ENCODE measurements around the gene FOXF1. TPM values are rescaled to one million over a fixed set of nuclear protein-coding genes. Genes with fewer than 3 reads are reported as not detected.
A peak's percentile ranks its signal among the peaks of the same experiment; 100 is the strongest.

Gene FOXF1
- total and polyA plus RNA-seq, 4 donors: 0.66 to 1.7 (median 1.1) TPM

DNA sequence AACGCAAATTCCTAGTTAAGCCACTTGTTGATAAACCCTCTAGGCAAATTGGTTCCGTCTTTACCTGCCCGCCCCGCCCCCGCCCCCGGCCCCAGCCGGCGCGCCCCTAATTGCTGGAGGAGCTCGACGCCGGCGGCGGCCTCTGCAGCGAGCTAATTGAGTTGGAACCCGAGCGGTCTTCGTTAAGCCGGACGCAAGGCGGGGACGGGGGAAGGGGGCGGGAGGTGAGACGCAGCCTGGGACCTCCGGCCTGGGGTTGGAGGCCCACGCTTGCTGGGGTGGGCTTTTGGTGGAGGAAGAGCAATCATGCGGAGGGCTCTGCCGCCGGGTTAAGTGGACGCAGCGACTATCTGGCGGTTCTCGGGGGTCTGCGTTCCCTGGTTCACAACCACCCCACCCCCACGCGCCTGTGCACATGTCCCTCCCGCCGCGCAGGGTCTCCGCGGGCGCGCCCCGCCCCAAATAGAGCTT is 12.7 kb upstream of the FOXF1 start:
- no peak for DNase-seq (ENCODE audit: low read depth in 4 of 6, low spot score in 6 of 6)
- Histone ChIP-seq H3K27me3 (ENCODE audit: control insufficient read depth, insufficient read depth, low read length) (peaks cover 100% of the 10 kb centered on the region), H3K27ac (ENCODE audit: low read depth, low read length) (no peak overlapping the region), H3K4me3 (ENCODE audit: low read depth, low read length) (no peak overlapping the region), H3K9me3 (ENCODE audit: control insufficient read depth, insufficient read depth, low read length) (no peaks in the 10 kb centered on the region), H3K4me1 (ENCODE audit: control insufficient read depth, insufficient read depth, low read length) (peaks cover 23% of the 10 kb centered on the region), H3K36me3 (ENCODE audit: control insufficient read depth, insufficient read depth, low read length) (no peaks in the 10 kb centered on the region)
- 1% methylated on average over 33 of the region's 44 CpGs for WGBS (ENCODE audit: insufficient coverage)

DNA sequence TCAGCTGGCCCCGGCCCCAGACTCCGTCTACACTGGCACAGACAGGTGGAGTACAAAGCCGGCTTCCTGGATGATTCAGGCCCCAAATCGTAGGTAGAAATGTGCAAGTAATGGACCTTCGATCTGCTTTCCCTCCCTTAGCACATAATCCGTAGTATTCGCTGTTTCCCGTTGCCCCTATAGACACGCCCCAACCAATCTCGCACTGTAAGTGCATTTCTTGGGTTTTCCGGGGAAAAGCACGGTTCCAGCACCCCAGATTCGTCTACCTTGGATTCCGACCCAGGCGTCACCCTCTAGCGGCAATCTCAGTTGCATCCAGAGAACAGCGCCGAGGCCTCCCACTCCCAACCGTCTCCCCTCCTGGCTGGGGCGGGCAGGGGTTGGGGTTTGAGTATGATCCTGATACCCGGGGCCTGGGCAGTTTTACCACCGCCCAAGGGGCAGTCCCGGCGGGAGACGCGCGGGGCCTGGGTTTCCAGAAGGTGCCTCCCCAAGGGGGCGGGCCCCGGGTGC is 12.1 kb upstream of the FOXF1 start:
- Histone ChIP-seq H3K4me3 (ENCODE audit: low read depth, low read length) (no peak overlapping the region), H3K27me3 (ENCODE audit: control insufficient read depth, insufficient read depth, low read length) (peaks cover 100% of the 10 kb centered on the region), H3K27ac (ENCODE audit: low read depth, low read length) (no peak overlapping the region), H3K4me1 (ENCODE audit: control insufficient read depth, insufficient read depth, low read length) (peaks cover 23% of the 10 kb centered on the region), H3K9me3 (ENCODE audit: control insufficient read depth, insufficient read depth, low read length) (no peaks in the 10 kb centered on the region), H3K36me3 (ENCODE audit: control insufficient read depth, insufficient read depth, low read length) (no peaks in the 10 kb centered on the region)
- DNase-seq (ENCODE audit: low read depth in 4 of 6, low spot score in 6 of 6): no peak
- under 1% methylated on average over 22 of the region's 29 CpGs for WGBS (ENCODE audit: insufficient coverage)

DNA sequence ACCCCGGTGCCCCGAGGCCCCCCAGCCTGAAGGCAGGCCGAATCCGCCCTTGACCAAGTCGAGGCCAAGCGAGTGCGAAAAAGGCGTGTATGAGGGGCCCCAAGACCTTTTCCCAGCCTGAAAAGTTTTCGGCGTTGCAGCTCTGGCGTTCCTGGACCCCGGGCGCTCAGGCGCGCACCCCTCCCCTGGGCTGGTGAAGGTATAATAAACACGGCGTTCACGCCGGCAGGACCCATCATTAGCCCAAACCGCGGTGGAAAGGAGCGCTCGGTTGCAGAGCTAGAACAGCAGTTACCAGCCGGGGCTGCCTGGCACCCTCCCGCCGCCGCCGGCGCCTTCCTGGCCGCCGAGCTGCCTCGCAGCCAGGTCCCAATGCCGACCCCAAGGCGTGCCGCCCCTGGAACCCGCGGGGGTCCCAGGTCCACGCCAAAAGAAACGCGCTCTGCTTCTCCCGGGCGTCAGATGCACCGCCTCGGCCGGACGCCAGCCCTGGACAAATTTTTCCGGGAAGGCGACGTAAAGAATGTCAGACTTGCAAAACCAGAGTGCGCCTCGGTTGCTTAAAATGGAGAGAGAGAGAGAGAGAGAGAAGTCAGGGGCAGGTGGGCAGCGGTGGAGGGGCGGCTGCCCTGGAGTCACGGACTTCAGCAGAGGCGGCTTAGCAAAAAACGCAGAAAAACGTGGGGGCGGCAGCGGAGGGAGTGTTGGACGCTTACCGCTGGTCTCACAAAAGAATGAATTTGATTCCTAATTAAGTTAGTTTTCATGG is 11.5 kb upstream of the FOXF1 start:
- Histone ChIP-seq H3K4me3 (ENCODE audit: low read depth, low read length) (no peak overlapping the region), H3K36me3 (ENCODE audit: control insufficient read depth, insufficient read depth, low read length) (no peaks in the 10 kb centered on the region), H3K27ac (ENCODE audit: low read depth, low read length) (no peak overlapping the region), H3K27me3 (ENCODE audit: control insufficient read depth, insufficient read depth, low read length) (peaks cover 100% of the 10 kb centered on the region), H3K4me1 (ENCODE audit: control insufficient read depth, insufficient read depth, low read length) (peaks cover 23% of the 10 kb centered on the region), H3K9me3 (ENCODE audit: control insufficient read depth, insufficient read depth, low read length) (no peaks in the 10 kb centered on the region)
- DNase-seq (ENCODE audit: low read depth in 4 of 6, low spot score in 6 of 6): peak in 2 of 6 donors; percentile 23 to 53
- under 1% methylated on average over 59 of the region's 61 CpGs for WGBS (ENCODE audit: insufficient coverage)

DNA sequence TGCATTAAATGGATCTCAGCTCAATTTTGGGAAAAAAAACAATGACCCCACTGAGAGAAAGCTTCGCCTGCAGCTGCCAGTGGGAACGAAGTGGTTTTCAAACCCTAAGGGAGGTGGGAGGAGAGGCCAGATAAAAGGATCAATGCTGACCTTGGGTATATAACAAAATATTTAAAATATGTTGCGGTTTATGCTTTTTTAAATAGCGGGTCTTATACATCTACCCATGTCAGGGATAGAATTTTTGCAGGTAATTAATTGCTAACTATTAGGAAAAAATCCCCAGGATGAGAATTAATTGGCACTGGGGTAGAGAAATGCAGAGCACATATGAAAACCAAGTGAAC is 10.9 kb upstream of the FOXF1 start:
- DNase-seq (ENCODE audit: low read depth in 4 of 6, low spot score in 6 of 6): no peak
- WGBS (ENCODE audit: insufficient coverage): no CpG with 5 or more reads among the region's 4 CpGs
- no peaks in the 10 kb centered on the region for H3K9me3 ChIP-seq (ENCODE audit: control insufficient read depth, insufficient read depth, low read length)
- no peak overlapping the region for H3K4me3 ChIP-seq (ENCODE audit: low read depth, low read length)
- no peaks in the 10 kb centered on the region for H3K36me3 ChIP-seq (ENCODE audit: control insufficient read depth, insufficient read depth, low read length)
- H3K4me1 ChIP-seq (ENCODE audit: control insufficient read depth, insufficient read depth, low read length): peaks cover 19% of the 10 kb centered on the region
- no peak overlapping the region for H3K27ac ChIP-seq (ENCODE audit: low read depth, low read length)
- peaks cover 100% of the 10 kb centered on the region for H3K27me3 ChIP-seq (ENCODE audit: control insufficient read depth, insufficient read depth, low read length)

DNA sequence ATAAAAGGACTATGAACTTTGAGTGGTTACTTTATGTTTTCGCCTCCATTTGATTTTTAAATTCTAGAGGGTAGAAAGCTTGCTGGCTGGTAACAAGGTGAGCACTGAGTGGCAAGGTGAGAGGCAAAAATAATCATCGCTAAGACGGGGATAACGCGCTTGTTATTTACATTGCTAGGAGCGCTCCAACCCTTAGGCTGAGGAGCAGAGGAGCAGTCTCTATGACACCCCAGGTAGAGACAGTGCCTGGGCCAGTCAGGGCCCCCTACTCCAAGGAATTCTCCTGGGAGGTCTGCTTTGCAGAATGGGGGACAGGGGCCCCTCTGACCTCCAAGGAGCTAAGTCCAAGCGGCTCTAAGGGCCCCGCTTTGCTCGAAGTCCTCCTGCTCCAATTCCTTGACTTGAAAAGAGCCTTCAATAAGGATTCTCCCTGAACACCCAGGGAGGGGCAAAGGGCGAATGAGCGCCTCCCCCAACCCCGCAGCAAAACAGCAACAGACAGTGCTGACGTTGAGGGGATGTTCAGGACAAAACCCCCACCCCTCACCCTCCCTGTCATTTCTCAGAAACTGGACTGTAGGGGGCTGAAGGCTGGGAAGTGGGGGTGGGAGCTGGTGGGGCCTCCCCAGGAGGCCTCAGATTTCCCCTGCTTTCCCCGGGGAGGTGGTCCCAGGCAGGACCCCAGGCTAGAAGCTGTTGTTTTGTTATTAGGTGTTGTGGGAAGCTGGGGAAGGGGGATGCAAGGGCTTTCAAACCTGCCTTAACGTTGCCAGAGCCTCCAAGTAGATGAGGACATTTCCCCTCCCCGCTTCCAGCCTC is 10.2 kb upstream of the FOXF1 start:
- peaks cover 13% of the 10 kb centered on the region for H3K4me1 ChIP-seq (ENCODE audit: control insufficient read depth, insufficient read depth, low read length)
- no peak overlapping the region for H3K4me3 ChIP-seq (ENCODE audit: low read depth, low read length)
- no peak for DNase-seq (ENCODE audit: low read depth in 4 of 6, low spot score in 6 of 6)
- no peaks in the 10 kb centered on the region for H3K9me3 ChIP-seq (ENCODE audit: control insufficient read depth, insufficient read depth, low read length)
- H3K27me3 ChIP-seq (ENCODE audit: control insufficient read depth, insufficient read depth, low read length): peaks cover 100% of the 10 kb centered on the region
- WGBS (ENCODE audit: insufficient coverage): 5% methylated on average over 10 of the region's 16 CpGs
- H3K36me3 ChIP-seq (ENCODE audit: control insufficient read depth, insufficient read depth, low read length): no peaks in the 10 kb centered on the region
- H3K27ac ChIP-seq (ENCODE audit: low read depth, low read length): no peak overlapping the region

DNA sequence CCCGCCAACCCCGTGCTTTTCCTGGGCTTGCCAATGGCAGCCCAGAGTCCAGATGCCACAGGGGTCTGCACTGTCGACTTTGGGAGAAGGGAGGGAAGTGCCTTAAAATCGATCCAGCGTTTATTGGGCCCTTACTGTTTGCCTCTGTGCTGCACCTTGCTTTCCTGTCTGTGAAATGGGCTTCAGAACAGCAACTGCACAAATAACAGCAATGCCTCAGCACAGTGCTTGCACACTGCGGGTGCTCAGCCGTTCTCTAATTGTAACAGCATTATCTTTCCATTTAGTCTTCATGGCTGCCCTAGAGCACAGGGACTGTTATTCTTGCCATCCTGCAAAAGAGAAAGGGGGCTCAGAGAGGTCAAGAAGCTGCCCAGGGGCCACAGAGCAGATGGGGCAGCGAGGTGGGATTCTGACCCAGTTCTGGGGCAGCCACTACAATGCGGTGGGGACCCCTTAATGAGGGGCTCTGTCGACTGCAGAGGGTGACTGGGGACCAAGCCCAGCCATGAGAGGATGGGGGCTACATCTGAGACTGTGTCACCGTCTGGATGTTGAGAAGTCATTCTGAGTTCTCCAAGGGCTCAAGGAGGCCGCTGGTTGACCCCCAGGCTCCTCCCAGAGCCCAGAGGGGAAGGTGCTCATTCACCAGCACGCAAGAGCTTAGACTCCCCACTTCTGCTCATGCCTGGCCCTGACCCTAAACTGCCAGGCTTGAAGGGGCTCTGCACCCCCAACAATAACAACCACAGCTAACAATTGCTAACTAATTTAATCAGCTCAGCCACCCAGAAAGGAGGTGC is 9.4 kb upstream of the FOXF1 start:
- WGBS (ENCODE audit: insufficient coverage): 1% methylated on average over 10 of the region's 13 CpGs
- no peaks in the 10 kb centered on the region for H3K36me3 ChIP-seq (ENCODE audit: control insufficient read depth, insufficient read depth, low read length)
- peaks cover 99% of the 10 kb centered on the region for H3K27me3 ChIP-seq (ENCODE audit: control insufficient read depth, insufficient read depth, low read length)
- no peaks in the 10 kb centered on the region for H3K9me3 ChIP-seq (ENCODE audit: control insufficient read depth, insufficient read depth, low read length)
- peaks cover 20% of the 10 kb centered on the region for H3K4me1 ChIP-seq (ENCODE audit: control insufficient read depth, insufficient read depth, low read length)
- H3K27ac ChIP-seq (ENCODE audit: low read depth, low read length): no peak overlapping the region
- H3K4me3 ChIP-seq (ENCODE audit: low read depth, low read length): no peak overlapping the region
- DNase-seq (ENCODE audit: low read depth in 4 of 6, low spot score in 6 of 6): no peak

DNA sequence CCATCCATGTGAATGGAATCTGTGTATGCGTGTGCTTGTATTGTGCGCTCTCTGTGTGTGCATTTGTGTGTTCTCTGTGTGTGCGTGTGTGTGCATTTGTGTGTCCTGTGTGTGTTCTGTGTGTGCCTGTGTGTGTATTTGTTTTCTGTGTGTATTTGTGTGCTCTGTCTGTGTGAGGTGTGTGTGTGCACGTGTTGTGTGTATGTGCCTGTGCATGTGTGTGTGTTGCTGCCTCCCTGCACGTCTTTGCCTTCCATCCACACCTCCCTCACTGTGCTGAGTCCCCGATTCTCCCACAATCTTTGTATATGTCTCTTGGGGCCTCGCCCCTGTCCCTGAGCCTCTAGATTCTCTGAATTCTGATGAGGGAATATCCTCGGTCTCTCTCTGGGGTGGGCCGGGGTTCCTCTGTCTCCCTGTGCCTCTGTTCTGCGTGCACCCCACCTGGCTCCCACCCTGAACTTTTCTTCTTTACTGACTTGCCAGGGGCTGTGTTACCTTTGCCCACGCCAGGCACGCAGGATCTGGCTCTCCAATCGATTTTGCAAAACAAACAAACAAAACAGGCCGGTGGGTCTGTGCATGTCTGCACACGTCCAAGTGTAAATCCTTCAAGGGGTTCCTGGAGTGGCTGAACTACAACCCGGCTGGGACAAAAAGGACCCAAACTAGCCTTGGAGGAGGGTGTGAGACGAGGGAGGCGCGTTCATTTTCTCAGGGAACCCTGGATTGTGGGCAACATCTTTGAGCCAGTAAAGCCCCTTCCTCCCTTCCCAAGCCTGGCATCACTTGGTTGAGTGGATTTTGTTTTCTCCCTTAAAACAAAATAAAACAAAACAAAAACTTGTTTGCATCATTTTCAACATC is 8.1 kb upstream of the FOXF1 start:
- Histone ChIP-seq H3K4me1 (ENCODE audit: control insufficient read depth, insufficient read depth, low read length) (peaks cover 24% of the 10 kb centered on the region), H3K4me3 (ENCODE audit: low read depth, low read length) (no peak overlapping the region), H3K9me3 (ENCODE audit: control insufficient read depth, insufficient read depth, low read length) (no peaks in the 10 kb centered on the region), H3K36me3 (ENCODE audit: control insufficient read depth, insufficient read depth, low read length) (no peaks in the 10 kb centered on the region), H3K27me3 (ENCODE audit: control insufficient read depth, insufficient read depth, low read length) (peaks cover 99% of the 10 kb centered on the region), H3K27ac (ENCODE audit: low read depth, low read length) (no peak overlapping the region)
- 7% methylated on average over 12 of the region's 19 CpGs for WGBS (ENCODE audit: insufficient coverage)
- DNase-seq (ENCODE audit: low read depth in 4 of 6, low spot score in 6 of 6): no peak

DNA sequence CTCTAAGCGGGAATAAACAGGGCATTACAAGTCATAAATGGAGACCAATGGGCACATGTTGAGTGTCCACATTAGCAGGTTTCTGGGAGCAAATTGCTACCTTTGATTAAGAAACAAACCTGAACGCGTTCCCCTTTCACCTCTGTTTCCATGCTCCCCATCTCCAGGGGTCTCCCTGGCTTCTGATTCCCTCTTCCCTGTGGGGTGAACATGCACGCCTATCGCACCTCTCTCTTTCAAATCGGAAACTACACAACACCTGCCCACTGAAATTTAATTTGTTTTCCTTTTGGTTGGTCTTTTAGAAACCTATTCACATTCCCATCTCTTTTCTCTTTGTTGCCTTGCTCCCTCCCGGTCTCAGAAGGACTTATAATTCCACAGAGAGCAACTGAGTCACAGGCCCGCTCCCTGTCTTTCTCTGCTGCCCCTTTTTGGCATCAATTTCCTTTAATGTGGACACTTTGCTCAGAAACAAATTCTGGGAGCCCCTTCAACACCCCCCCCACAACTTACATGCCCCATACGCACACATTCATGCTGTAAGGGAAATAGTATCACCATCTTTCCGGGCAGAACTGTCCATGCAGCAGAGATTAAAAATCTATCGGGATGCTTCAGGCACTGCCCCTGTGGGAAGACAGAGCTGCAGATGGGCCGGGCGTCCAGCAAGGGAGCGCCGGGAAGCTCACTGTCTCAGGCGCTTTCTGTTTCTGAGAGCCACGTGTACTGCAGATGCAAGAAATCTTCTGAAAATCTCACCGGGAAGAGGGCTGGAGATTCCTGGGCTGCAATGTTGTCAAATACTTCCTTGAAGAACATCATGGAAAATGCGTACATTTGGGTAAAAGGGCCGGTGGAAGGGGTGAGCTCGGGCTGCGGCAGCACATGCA is 7.2 kb upstream of the FOXF1 start:
- Histone ChIP-seq H3K27me3 (ENCODE audit: control insufficient read depth, insufficient read depth, low read length) (peaks cover 99% of the 10 kb centered on the region), H3K27ac (ENCODE audit: low read depth, low read length) (no peak overlapping the region), H3K36me3 (ENCODE audit: control insufficient read depth, insufficient read depth, low read length) (no peaks in the 10 kb centered on the region), H3K4me3 (ENCODE audit: low read depth, low read length) (no peak overlapping the region), H3K4me1 (ENCODE audit: control insufficient read depth, insufficient read depth, low read length) (peaks cover 27% of the 10 kb centered on the region), H3K9me3 (ENCODE audit: control insufficient read depth, insufficient read depth, low read length) (no peaks in the 10 kb centered on the region)
- no peak for DNase-seq (ENCODE audit: low read depth in 4 of 6, low spot score in 6 of 6)
- under 1% methylated on average over 18 of the region's 22 CpGs for WGBS (ENCODE audit: insufficient coverage)

Data from spinal cord (tissue), 10 donors.